T-cell (primary cell): ENCODE results near the gene ANKRD24. TPM values are rescaled to one million over a fixed set of nuclear protein-coding genes. Genes with fewer than 3 reads are reported as not detected.
A peak's percentile ranks its signal among the peaks of the same experiment; 100 is the strongest.
"Not testable (repeated sequence)": the region's sequence is repeated elsewhere in the genome, so short reads cannot be mapped to it uniquely, and the experiment has no call there.

Experiments
- ATAC-seq, 4 experiments: fragments of 200-7000 bp in 3 of 4; fragments of 150-1000 bp in 1 of 4; cut with Tn5 transposase; replicated peaks in 1 of 4; 1 replicate in 3 of 4; 2 replicates in 1 of 4; pipeline ENCODE4 v1.10.0; 2021; ENCODE audit warnings: moderate library complexity in 3 of 4, mild to moderate bottlenecking in 2 of 4, moderate number of reproducible peaks in 1 of 4
- CTCF ChIA-PET, 2 donors: fragments of 300-600 bp; sonication (Branson Sonifier 250); formaldehyde crosslinking; loops; one replicate each; lab custom pipeline; 2022; ENCODE audit warnings: antibody characterized with exemption in 2 of 2; lab: Charles Lee
- POLR2A ChIA-PET, 2 donors: fragments of 300-600 bp; sonication (Branson Sonifier 250); formaldehyde crosslinking; loops; one replicate each; lab custom pipeline; 2022; ENCODE audit warnings: antibody characterized with exemption in 2 of 2; lab: Charles Lee
- DNase-seq, 35 experiments: peaks; one replicate each; pipeline versions ENCODE4 v3.0.0 to v3.0.0-alpha.2; 2013 to 2023
- H3K27ac ChIP-seq: one replicate; pipeline ENCODE4 v1.5.1; 2013; ENCODE audit warnings: low read length
- H3K27me3 ChIP-seq, 2 experiments: replicated peaks in 1 of 2; 1 replicate in 1 of 2; 2 replicates in 1 of 2; pipeline versions ENCODE4 v1.6.1 to v1.7.0; 2013; ENCODE audit warnings: low read length in 1 of 2, mixed read lengths in 1 of 2; ENCODE audit not compliant: control insufficient read depth in 2 of 2, insufficient read depth in 2 of 2; ENCODE audit errors: extremely low read depth in 1 of 2
- H3K36me3 ChIP-seq, 2 donors: 1 replicate in 1 of 2; 2 replicates in 1 of 2; pipeline versions ENCODE4 v1.6.1 to v1.7.0; 2013; ENCODE audit warnings: low read length in 1 of 2; ENCODE audit not compliant: control insufficient read depth in 2 of 2, insufficient read depth in 1 of 2; ENCODE audit errors: extremely low read depth in 1 of 2
- H3K4me1 ChIP-seq, 2 experiments: 1 replicate in 1 of 2; 2 replicates in 1 of 2; pipeline versions ENCODE4 v1.6.1 to v1.7.0; 2013; ENCODE audit warnings: low read length in 2 of 2, mixed read lengths in 1 of 2; ENCODE audit not compliant: insufficient read depth in 2 of 2, control insufficient read depth in 1 of 2; ENCODE audit errors: extremely low read depth in 1 of 2
- H3K4me3 ChIP-seq, 2 donors: 1 replicate in 1 of 2; 2 replicates in 1 of 2; pipeline versions ENCODE4 v1.5.1 to v1.7.0; 2013; ENCODE audit warnings: mild to moderate bottlenecking in 2 of 2, low read length in 1 of 2, moderate library complexity in 1 of 2; ENCODE audit not compliant: control insufficient read depth in 1 of 2; ENCODE audit errors: extremely low read depth in 1 of 2
- H3K9me3 ChIP-seq: 2 replicates; pipeline ENCODE4 v1.7.0; 2013
- H3K27ac Mint-ChIP-seq, 2 donors: one replicate each; pipeline ENCODE4 v1.8.0; 2020 to 2021; ENCODE audit warnings: mild to moderate bottlenecking in 2 of 2, mixed read lengths in 2 of 2
- H3K27me3 Mint-ChIP-seq, 2 donors: one replicate each; pipeline ENCODE4 v1.8.0; 2021 to 2022; ENCODE audit warnings: mixed read lengths in 2 of 2
- H3K36me3 Mint-ChIP-seq: one replicate; pipeline ENCODE4 v1.8.0; 2021; ENCODE audit warnings: mixed read lengths
- H3K4me1 Mint-ChIP-seq, 3 donors: one replicate each; pipeline ENCODE4 v1.8.0; 2020 to 2022; ENCODE audit warnings: mixed read lengths in 3 of 3, mild to moderate bottlenecking in 1 of 3
- H3K4me3 Mint-ChIP-seq, 3 donors: one replicate each; pipeline ENCODE4 v1.8.0; 2020 to 2022; ENCODE audit warnings: mild to moderate bottlenecking in 3 of 3, mixed read lengths in 3 of 3, moderate library complexity in 3 of 3
- H3K9me3 Mint-ChIP-seq, 3 donors: one replicate each; pipeline ENCODE4 v1.8.0; 2020 to 2022; ENCODE audit warnings: mixed read lengths in 3 of 3
- WGBS: methylation state at CpG from one replicate; pipeline ENCODE4 v1.1.5; 2013; ENCODE audit warnings: missing lambda C conversion rate; ENCODE audit not compliant: insufficient coverage; 5-methylcytosine and 5-hydroxymethylcytosine counted together
- total RNA-seq, 35 experiments: library from RNA in 6 of 35; stranded (reverse) in 6 of 35; fragments of 120-200 nt in 1 of 35; gene quantifications; one replicate each; pipeline versions ENCODE4 v1.2.1 to v1.2.4 and lab custom pipeline; 2013 to 2026

The ANKRD24 gene
- total RNA-seq, 5 donors from 2014 or later (not counting 1 experiment from before 2014, with no cell fraction given) = 0.79 to 2.2 (median 1.3) TPM

GRCh38 chr19:4140237-4140711, 42.2 kb upstream of the ANKRD24 start:
- H3K9me3 ChIP-seq = no peaks in the 10 kb centered on the region
- Mint-ChIP-seq H3K4me3 (peak overlapping the region in 2 of 3 donors; percentile 9 to 14), H3K9me3 (no peaks in the 10 kb centered on the region), H3K36me3 (no peaks in the 10 kb centered on the region), H3K27ac (no peak overlapping the region), H3K4me1 (peaks cover 11 to 13% (median 12%) of the 10 kb centered on the region in 3 donors), H3K27me3 (peaks cover 7 to 8% of the 10 kb centered on the region in 2 donors)
- ATAC-seq = peak; percentile 76 to 82 (median 78)
- POLR2A ChIA-PET = interaction anchor here in 1 of 2 donors (0.6 kb wide), 1 partner anchor 151 kb away, joined by 3 read pairs; no protein-coding TSS in a partner anchor
- no peak overlapping the region for H3K27ac ChIP-seq
- H3K4me1 ChIP-seq = peaks cover 2 to 9% of the 10 kb centered on the region in 2 experiments
- H3K4me3 ChIP-seq = no peak overlapping the region
- peaks cover 0 to 12% of the 10 kb centered on the region in 2 experiments for H3K27me3 ChIP-seq
- DNase-seq = peak in 7 of 35 experiments; percentile 2 to 65 (median 11)
- WGBS = no CpG with 5 or more reads among the region's 12 CpGs
- CTCF ChIA-PET = interaction anchor here in 1 of 2 donors (0.6 to 1.6 kb wide), 10 partner anchors 10 to 633 kb away, joined by 3 to 6 read pairs (median 4); no protein-coding TSS in a partner anchor
- H3K36me3 ChIP-seq = no peaks in the 10 kb centered on the region

GRCh38 chr19:4142916-4143315, 39.6 kb upstream of the ANKRD24 start:
- H3K27ac ChIP-seq, H3K4me3 Mint-ChIP-seq, H3K4me3 ChIP-seq, DNase-seq, ATAC-seq, H3K9me3 Mint-ChIP-seq, H3K36me3 Mint-ChIP-seq, H3K27ac Mint-ChIP-seq, H3K36me3 ChIP-seq, H3K4me1 ChIP-seq, H3K9me3 ChIP-seq, POLR2A ChIA-PET: not testable (repeated sequence)
- H3K4me1 Mint-ChIP-seq = peaks cover 11 to 13% (median 12%) of the 10 kb centered on the region in 3 donors
- CTCF ChIA-PET = interaction anchor here in 1 of 2 donors (0.7 kb wide), 1 partner anchor 10 kb away, joined by 3 read pairs; no protein-coding TSS in a partner anchor
- peaks cover 0 to 27% of the 10 kb centered on the region in 2 experiments for H3K27me3 ChIP-seq
- no CpG with 5 or more reads among the region's 1 CpG for WGBS
- H3K27me3 Mint-ChIP-seq = peaks cover 10 to 18% of the 10 kb centered on the region in 2 donors

GRCh38 chr19:4144666-4145249, 37.7 kb upstream of the ANKRD24 start:
- ATAC-seq (no peak), DNase-seq (no peak)
- Mint-ChIP-seq H3K27me3 (peaks cover 13 to 24% of the 10 kb centered on the region in 2 donors), H3K4me3 (no peak overlapping the region), H3K4me1 (peaks cover 8 to 9% (median 8%) of the 10 kb centered on the region in 3 donors), H3K9me3 (no peaks in the 10 kb centered on the region), H3K27ac (no peak overlapping the region), H3K36me3 (no peaks in the 10 kb centered on the region)
- H3K4me3 ChIP-seq = no peak overlapping the region
- H3K4me1 ChIP-seq = peaks cover 2 to 9% of the 10 kb centered on the region in 2 experiments
- H3K36me3 ChIP-seq = no peaks in the 10 kb centered on the region
- H3K9me3 ChIP-seq = no peaks in the 10 kb centered on the region
- CTCF ChIA-PET = no interaction called here
- POLR2A ChIA-PET = no interaction called here
- H3K27ac ChIP-seq = no peak overlapping the region
- 0% methylated on average over 1 of the region's 7 CpGs for WGBS
- peaks cover 0 to 32% of the 10 kb centered on the region in 2 experiments for H3K27me3 ChIP-seq

- H3K4me1 ChIP-seq = peaks cover 0 to 9% of the 10 kb centered on the region in 2 experiments
- H3K4me1 Mint-ChIP-seq = peaks cover 0 to 9% (median 4%) of the 10 kb centered on the region in 3 donors
- ChIA-PET POLR2A (no interaction called here), CTCF (no interaction called here)
- no peak for DNase-seq
- H3K36me3 Mint-ChIP-seq = no peaks in the 10 kb centered on the region
- H3K9me3 Mint-ChIP-seq = no peaks in the 10 kb centered on the region
- no peaks in the 10 kb centered on the region for H3K36me3 ChIP-seq
- H3K27ac Mint-ChIP-seq = no peak overlapping the region
- ATAC-seq = no peak
- H3K9me3 ChIP-seq = no peaks in the 10 kb centered on the region
- peaks cover 10 to 23% of the 10 kb centered on the region in 2 donors for H3K27me3 Mint-ChIP-seq
- no peak overlapping the region for H3K4me3 ChIP-seq
- 94% methylated on average over 6 of the region's 17 CpGs for WGBS
- no peak overlapping the region for H3K27ac ChIP-seq
- no peak overlapping the region for H3K4me3 Mint-ChIP-seq
- H3K27me3 ChIP-seq = peaks cover 0 to 45% of the 10 kb centered on the region in 2 experiments
These were observed 32.8 kb upstream of the ANKRD24 start for GRCh38 chr19:4149518-4150288.

GRCh38 chr19:4151623-4152022, 30.9 kb upstream of the ANKRD24 start:
- H3K4me3 ChIP-seq = no peak overlapping the region
- CTCF ChIA-PET = no interaction called here
- no peak overlapping the region for H3K27ac Mint-ChIP-seq
- DNase-seq = no peak
- H3K27me3 ChIP-seq = peaks cover 0 to 30% of the 10 kb centered on the region in 2 experiments
- ATAC-seq = no peak
- H3K4me3 Mint-ChIP-seq = no peak overlapping the region
- no peaks in the 10 kb centered on the region for H3K9me3 ChIP-seq
- no peak overlapping the region for H3K27ac ChIP-seq
- peaks cover 0 to 9% of the 10 kb centered on the region in 2 experiments for H3K4me1 ChIP-seq
- 60% methylated on average over 3 of the region's 6 CpGs for WGBS
- POLR2A ChIA-PET = no interaction called here
- no peaks in the 10 kb centered on the region for H3K36me3 ChIP-seq
- H3K9me3 Mint-ChIP-seq = no peaks in the 10 kb centered on the region
- peaks cover 0 to 9% (median 4%) of the 10 kb centered on the region in 3 donors for H3K4me1 Mint-ChIP-seq
- no peaks in the 10 kb centered on the region for H3K36me3 Mint-ChIP-seq
- peaks cover 10 to 16% of the 10 kb centered on the region in 2 donors for H3K27me3 Mint-ChIP-seq

GRCh38 chr19:4152241-4152998, 30.1 kb upstream of the ANKRD24 start:
- Histone ChIP-seq H3K27ac (no peak overlapping the region), H3K9me3 (no peaks in the 10 kb centered on the region), H3K36me3 (no peaks in the 10 kb centered on the region), H3K4me1 (peaks cover 0 to 9% of the 10 kb centered on the region in 2 experiments), H3K27me3 (peaks cover 0 to 28% of the 10 kb centered on the region in 2 experiments), H3K4me3 (no peak overlapping the region)
- H3K4me1 Mint-ChIP-seq = peaks cover 0 to 9% (median 4%) of the 10 kb centered on the region in 3 donors
- no peaks in the 10 kb centered on the region for H3K36me3 Mint-ChIP-seq
- H3K4me3 Mint-ChIP-seq = no peak overlapping the region
- H3K9me3 Mint-ChIP-seq = no peaks in the 10 kb centered on the region
- 83% methylated on average over 6 of the region's 10 CpGs for WGBS
- ChIA-PET POLR2A (no interaction called here), CTCF (no interaction called here)
- no peak overlapping the region for H3K27ac Mint-ChIP-seq
- H3K27me3 Mint-ChIP-seq = peaks cover 7 to 14% of the 10 kb centered on the region in 2 donors
- no peak for ATAC-seq
- DNase-seq = no peak
